ENCODE measurements around the gene FOXJ3. TPM values are rescaled to one million over a fixed set of nuclear protein-coding genes. Genes with fewer than 3 reads are reported as not detected.

FOXJ3 gene
- total and polyA plus RNA-seq, 2 of the 13 experiments (the other 11 are each of a cell fraction or from before 2014, with no cell fraction given): 16.6 to 48.5 TPM

DNA sequence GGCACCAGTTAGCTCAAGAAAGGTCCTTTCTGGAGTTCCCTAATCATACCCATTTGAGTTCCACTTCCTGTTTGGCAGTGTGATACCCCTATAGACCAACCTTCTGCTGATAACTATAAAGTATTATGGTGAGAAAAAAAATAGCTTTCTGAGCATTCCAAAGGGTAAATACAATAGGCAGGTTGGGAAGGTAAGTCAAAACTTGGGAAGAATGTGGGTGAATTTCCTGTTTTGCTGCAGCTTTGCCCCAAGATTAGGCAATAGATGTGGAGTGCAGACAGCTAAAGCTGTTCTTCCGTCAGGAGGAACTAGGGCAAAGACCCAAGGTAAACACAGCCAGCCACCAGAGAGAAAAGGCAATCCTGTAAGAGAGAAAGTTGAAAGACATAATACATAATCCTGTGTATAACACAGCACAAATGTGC is 120.6 kb downstream of the FOXJ3 start (continued):
- TF ChIP-seq ZNF20 (CRISPR knock-in tag; IDR thresholded peaks at IDR 0.05) (no peak), KDM1A (CRISPR knock-in tag; IDR thresholded peaks at IDR 0.05) (no peak), ZNF24 (IDR thresholded peaks at IDR 0.05) (no peak), ZFY (CRISPR knock-in tag; IDR thresholded peaks at IDR 0.05) (0 out of 2 replicates have a peak, but pooled peaks have one; percentile 14), KMT2B (CRISPR knock-in tag; IDR thresholded peaks at IDR 0.05) (no peak), ZBTB14 (CRISPR knock-in tag; IDR thresholded peaks at IDR 0.05) (no peak), ZNF281 (CRISPR knock-in tag; IDR thresholded peaks at IDR 0.05; ENCODE audit: borderline replicate concordance) (no peak), GTF2F1 (IDR thresholded peaks at IDR 0.05; ENCODE audit: low read length) (no peak), ZNF652 (CRISPR knock-in tag; IDR thresholded peaks at IDR 0.05; ENCODE audit: borderline replicate concordance, low read depth) (no peak; the same call in 1 of the 2 replicates), ZNF282 (IDR thresholded peaks at IDR 0.05; ENCODE audit: partially characterized antibody) (no peak), CBX1 (IDR thresholded peaks at IDR 0.05; ENCODE audit: low read depth) (no peak), MEF2D (CRISPR knock-in tag; IDR thresholded peaks at IDR 0.05) (peak; percentile 85), HNRNPL (IDR thresholded peaks at IDR 0.05; ENCODE audit: low read depth, low read length) (no peak), ZNF704 (CRISPR knock-in tag; IDR thresholded peaks at IDR 0.05; ENCODE audit: borderline replicate concordance) (no peak), ATF7 (IDR thresholded peaks at IDR 0.05) (no peak), ATF7 (CRISPR knock-in tag; IDR thresholded peaks at IDR 0.05) (no peak), ZNF766 (CRISPR knock-in tag; IDR thresholded peaks at IDR 0.05; ENCODE audit: borderline replicate concordance) (no peak), GMEB2 (CRISPR knock-in tag; IDR thresholded peaks at IDR 0.05; ENCODE audit: low read depth) (no peak)
- TF ChIP-seq, protein P1, sequence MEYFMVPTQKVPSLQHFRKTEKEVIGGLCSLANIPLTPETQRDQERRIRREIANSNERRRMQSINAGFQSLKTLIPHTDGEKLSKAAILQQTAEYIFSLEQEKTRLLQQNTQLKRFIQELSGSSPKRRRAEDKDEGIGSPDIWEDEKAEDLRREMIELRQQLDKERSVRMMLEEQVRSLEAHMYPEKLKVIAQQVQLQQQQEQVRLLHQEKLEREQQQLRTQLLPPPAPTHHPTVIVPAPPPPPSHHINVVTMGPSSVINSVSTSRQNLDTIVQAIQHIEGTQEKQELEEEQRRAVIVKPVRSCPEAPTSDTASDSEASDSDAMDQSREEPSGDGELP (IDR thresholded peaks at IDR 0.05; ENCODE audit: borderline replicate concordance, low read depth): peak; percentile 54; the same call in 1 of the 2 replicates
- TF ChIP-seq, protein P2, sequence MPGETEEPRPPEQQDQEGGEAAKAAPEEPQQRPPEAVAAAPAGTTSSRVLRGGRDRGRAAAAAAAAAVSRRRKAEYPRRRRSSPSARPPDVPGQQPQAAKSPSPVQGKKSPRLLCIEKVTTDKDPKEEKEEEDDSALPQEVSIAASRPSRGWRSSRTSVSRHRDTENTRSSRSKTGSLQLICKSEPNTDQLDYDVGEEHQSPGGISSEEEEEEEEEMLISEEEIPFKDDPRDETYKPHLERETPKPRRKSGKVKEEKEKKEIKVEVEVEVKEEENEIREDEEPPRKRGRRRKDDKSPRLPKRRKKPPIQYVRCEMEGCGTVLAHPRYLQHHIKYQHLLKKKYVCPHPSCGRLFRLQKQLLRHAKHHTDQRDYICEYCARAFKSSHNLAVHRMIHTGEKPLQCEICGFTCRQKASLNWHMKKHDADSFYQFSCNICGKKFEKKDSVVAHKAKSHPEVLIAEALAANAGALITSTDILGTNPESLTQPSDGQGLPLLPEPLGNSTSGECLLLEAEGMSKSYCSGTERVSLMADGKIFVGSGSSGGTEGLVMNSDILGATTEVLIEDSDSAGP (CRISPR knock-in tag; IDR thresholded peaks at IDR 0.05; ENCODE audit: borderline replicate concordance): no peak
- TF ChIP-seq, protein P3, sequence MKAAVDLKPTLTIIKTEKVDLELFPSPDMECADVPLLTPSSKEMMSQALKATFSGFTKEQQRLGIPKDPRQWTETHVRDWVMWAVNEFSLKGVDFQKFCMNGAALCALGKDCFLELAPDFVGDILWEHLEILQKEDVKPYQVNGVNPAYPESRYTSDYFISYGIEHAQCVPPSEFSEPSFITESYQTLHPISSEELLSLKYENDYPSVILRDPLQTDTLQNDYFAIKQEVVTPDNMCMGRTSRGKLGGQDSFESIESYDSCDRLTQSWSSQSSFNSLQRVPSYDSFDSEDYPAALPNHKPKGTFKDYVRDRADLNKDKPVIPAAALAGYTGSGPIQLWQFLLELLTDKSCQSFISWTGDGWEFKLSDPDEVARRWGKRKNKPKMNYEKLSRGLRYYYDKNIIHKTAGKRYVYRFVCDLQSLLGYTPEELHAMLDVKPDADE (CRISPR knock-in tag; IDR thresholded peaks at IDR 0.05): no peak
